Testis (tissue), 3 donors: ENCODE data around the gene SMAD6. TPM values are rescaled to one million over a fixed set of nuclear protein-coding genes. Genes with fewer than 3 reads are reported as not detected.

Source experiments
- DNase-seq: peaks from one replicate; pipeline ENCODE4 v3.0.0-alpha.2; 2019
- H3K27ac ChIP-seq, 2 donors: fragments of 200-600 bp; sonication (generic); one replicate each; pipeline ENCODE4 v1.5.1; 2019
- H3K27me3 ChIP-seq: fragments of 200-600 bp; sonication (generic); one replicate; pipeline ENCODE4 v1.5.1; 2019
- H3K36me3 ChIP-seq: fragments of 200-600 bp; sonication (generic); one replicate; pipeline ENCODE4 v1.5.1; 2017; ENCODE audit warnings: low read depth; ENCODE audit errors: missing control alignments
- H3K4me1 ChIP-seq: fragments of 200-600 bp; sonication (generic); one replicate; pipeline ENCODE4 v1.5.1; 2019
- H3K4me3 ChIP-seq, 2 donors: fragments of 200-600 bp; sonication (generic); one replicate each; pipeline ENCODE4 v1.5.1; 2017 to 2019
- H3K9me3 ChIP-seq: fragments of 200-600 bp; sonication (generic); one replicate; pipeline ENCODE4 v1.5.1; 2017
- CTCF ChIP-seq, 3 experiments: fragments of 450-650 bp in 2 of 3; fragments of 200-600 bp in 1 of 3; sonication (generic) in 1 of 3; IDR thresholded peaks; one replicate each; pipeline ENCODE4 v1.5.1; 2016 to 2019; ENCODE audit warnings: antibody characterized with exemption in 3 of 3, mild to moderate bottlenecking in 2 of 3, moderate library complexity in 1 of 3
- POLR2A ChIP-seq: fragments of 450-650 bp; IDR thresholded peaks from one replicate; pipeline ENCODE4 v1.6.1; 2017; ENCODE audit warnings: antibody characterized with exemption, mild to moderate bottlenecking, moderate library complexity
- WGBS, 2 donors: methylation state at CpG; one replicate each; pipeline ENCODE4 v1.1.5; 2018; 5-methylcytosine and 5-hydroxymethylcytosine counted together
- intact Hi-C: fragments of 100-400 bp; cut with DNase I; formaldehyde crosslinking; loops from one replicate; pipeline ENCODE4 v1.15.1; 2023; ENCODE audit warnings: low total_unique reads
- polyA plus RNA-seq: library from polyadenylated mRNA; stranded (reverse); fragments of 350-450 nt; fragmentation: Illumina TruSeq; extraction: RNeasy Lipid Tissue Mini Kit (QIAGEN cat#74804); gene quantifications from one replicate; pipeline ENCODE4 v1.2.3, GENCODE V29; 2014; ENCODE audit warnings: low read depth, low replicate concordance; ENCODE audit not compliant: insufficient read depth
- total RNA-seq, 2 donors: library from RNA; depleted of rRNA; stranded (reverse); fragments of >200 nt; gene quantifications; one replicate each; pipeline ENCODE4 v1.2.3, GENCODE V29; 2016

Gene SMAD6
- total and polyA plus RNA-seq, 3 donors from 2014 or later = 3.2 to 19.4 (median 17.5) TPM

- Histone ChIP-seq H3K27me3 (no peaks in the 10 kb centered on the region), H3K36me3 (no peaks in the 10 kb centered on the region), H3K27ac (no peak overlapping the region), H3K4me1 (peaks cover 13% of the 10 kb centered on the region), H3K9me3 (no peaks in the 10 kb centered on the region), H3K4me3 (no peak overlapping the region)
- intact Hi-C loops = no loop called here
- no peak for TF ChIP-seq CTCF (IDR thresholded peaks at IDR 0.05)
- TF ChIP-seq POLR2A = no peak
- WGBS, 2 donors = 62 to 75% methylated on average over 4 of the region's 4 CpGs
- no peak for DNase-seq
Measured at GRCh38 chr15:66716656-66717020, 14.6 kb downstream of the SMAD6 start.

GRCh38 chr15:66718220-66718988 is 16.4 kb downstream of the SMAD6 start:
- H3K27ac ChIP-seq = no peak overlapping the region
- H3K4me3 ChIP-seq = no peak overlapping the region
- no peaks in the 10 kb centered on the region for H3K27me3 ChIP-seq
- H3K36me3 ChIP-seq = no peaks in the 10 kb centered on the region
- intact Hi-C loops = no loop called here
- no peak for DNase-seq
- no peaks in the 10 kb centered on the region for H3K9me3 ChIP-seq
- TF ChIP-seq POLR2A (no peak), CTCF (IDR thresholded peaks at IDR 0.05) (no peak)
- H3K4me1 ChIP-seq = peaks cover 13% of the 10 kb centered on the region
- 86 to 92% methylated on average over 8 of the region's 8 CpGs for WGBS, 2 donors

GRCh38 chr15:66719471-66719870 is 17.4 kb downstream of the SMAD6 start:
- DNase-seq = no peak
- TF ChIP-seq CTCF (IDR thresholded peaks at IDR 0.05) (no peak), POLR2A (no peak)
- intact Hi-C loops = no loop called here
- no peak overlapping the region for H3K27ac ChIP-seq
- H3K4me3 ChIP-seq = no peak overlapping the region
- H3K4me1 ChIP-seq = peaks cover 8% of the 10 kb centered on the region
- no peaks in the 10 kb centered on the region for H3K27me3 ChIP-seq
- 86% methylated on average over 9 to 10 of the region's 10 CpGs for WGBS, 2 donors
- H3K36me3 ChIP-seq = no peaks in the 10 kb centered on the region
- no peaks in the 10 kb centered on the region for H3K9me3 ChIP-seq

GRCh38 chr15:66720206-66721010 is 18.4 kb downstream of the SMAD6 start:
- Histone ChIP-seq H3K4me3 (no peak overlapping the region), H3K9me3 (no peaks in the 10 kb centered on the region), H3K36me3 (no peaks in the 10 kb centered on the region), H3K4me1 (peaks cover 3% of the 10 kb centered on the region), H3K27me3 (no peaks in the 10 kb centered on the region), H3K27ac (no peak overlapping the region)
- TF ChIP-seq POLR2A = no peak
- TF ChIP-seq CTCF (IDR thresholded peaks at IDR 0.05) = no peak
- intact Hi-C loops = no loop called here
- WGBS, 2 donors = 84 to 89% methylated on average over 9 of the region's 9 CpGs
- no peak for DNase-seq
